Measurements from ENCODE around the gene BANK1. TPM values are rescaled to one million over a fixed set of nuclear protein-coding genes. Genes with fewer than 3 reads are reported as not detected.

The BANK1 gene
- total RNA-seq, 1 experiment from 2014 or later = 3.3 TPM

DNA sequence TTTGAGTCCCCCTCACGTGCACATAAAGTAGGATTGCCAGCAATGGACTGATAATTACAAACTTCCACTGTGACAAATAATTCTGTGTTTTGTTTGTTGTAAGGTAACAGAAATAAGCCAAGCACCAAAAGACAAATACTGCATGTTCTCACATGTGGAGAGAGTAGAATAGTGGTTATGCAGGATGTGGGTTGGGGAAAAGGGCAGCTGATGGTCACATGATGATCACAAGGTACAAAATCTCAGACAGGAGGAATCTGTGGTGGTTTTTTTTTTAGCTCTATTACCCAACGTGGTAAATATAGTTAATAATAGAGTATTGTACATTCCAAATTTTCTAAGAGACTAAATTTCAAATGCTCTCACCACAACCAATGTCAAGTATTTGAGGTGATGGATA lies 182.3 kb downstream of the BANK1 start:
- H3K36me3 ChIP-seq (ENCODE audit: control insufficient read depth, insufficient read depth, low read length) = no peaks in the 10 kb centered on the region
- H3K27me3 ChIP-seq (ENCODE audit: control insufficient read depth, insufficient read depth, low read length) = no peaks in the 10 kb centered on the region
- TF ChIP-seq, protein P1, sequence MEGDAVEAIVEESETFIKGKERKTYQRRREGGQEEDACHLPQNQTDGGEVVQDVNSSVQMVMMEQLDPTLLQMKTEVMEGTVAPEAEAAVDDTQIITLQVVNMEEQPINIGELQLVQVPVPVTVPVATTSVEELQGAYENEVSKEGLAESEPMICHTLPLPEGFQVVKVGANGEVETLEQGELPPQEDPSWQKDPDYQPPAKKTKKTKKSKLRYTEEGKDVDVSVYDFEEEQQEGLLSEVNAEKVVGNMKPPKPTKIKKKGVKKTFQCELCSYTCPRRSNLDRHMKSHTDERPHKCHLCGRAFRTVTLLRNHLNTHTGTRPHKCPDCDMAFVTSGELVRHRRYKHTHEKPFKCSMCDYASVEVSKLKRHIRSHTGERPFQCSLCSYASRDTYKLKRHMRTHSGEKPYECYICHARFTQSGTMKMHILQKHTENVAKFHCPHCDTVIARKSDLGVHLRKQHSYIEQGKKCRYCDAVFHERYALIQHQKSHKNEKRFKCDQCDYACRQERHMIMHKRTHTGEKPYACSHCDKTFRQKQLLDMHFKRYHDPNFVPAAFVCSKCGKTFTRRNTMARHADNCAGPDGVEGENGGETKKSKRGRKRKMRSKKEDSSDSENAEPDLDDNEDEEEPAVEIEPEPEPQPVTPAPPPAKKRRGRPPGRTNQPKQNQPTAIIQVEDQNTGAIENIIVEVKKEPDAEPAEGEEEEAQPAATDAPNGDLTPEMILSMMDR (IDR thresholded peaks at IDR 0.05) = no peak
- TF ChIP-seq, protein P2, sequence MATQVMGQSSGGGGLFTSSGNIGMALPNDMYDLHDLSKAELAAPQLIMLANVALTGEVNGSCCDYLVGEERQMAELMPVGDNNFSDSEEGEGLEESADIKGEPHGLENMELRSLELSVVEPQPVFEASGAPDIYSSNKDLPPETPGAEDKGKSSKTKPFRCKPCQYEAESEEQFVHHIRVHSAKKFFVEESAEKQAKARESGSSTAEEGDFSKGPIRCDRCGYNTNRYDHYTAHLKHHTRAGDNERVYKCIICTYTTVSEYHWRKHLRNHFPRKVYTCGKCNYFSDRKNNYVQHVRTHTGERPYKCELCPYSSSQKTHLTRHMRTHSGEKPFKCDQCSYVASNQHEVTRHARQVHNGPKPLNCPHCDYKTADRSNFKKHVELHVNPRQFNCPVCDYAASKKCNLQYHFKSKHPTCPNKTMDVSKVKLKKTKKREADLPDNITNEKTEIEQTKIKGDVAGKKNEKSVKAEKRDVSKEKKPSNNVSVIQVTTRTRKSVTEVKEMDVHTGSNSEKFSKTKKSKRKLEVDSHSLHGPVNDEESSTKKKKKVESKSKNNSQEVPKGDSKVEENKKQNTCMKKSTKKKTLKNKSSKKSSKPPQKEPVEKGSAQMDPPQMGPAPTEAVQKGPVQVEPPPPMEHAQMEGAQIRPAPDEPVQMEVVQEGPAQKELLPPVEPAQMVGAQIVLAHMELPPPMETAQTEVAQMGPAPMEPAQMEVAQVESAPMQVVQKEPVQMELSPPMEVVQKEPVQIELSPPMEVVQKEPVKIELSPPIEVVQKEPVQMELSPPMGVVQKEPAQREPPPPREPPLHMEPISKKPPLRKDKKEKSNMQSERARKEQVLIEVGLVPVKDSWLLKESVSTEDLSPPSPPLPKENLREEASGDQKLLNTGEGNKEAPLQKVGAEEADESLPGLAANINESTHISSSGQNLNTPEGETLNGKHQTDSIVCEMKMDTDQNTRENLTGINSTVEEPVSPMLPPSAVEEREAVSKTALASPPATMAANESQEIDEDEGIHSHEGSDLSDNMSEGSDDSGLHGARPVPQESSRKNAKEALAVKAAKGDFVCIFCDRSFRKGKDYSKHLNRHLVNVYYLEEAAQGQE (IDR thresholded peaks at IDR 0.05; ENCODE audit: insufficient read depth in 1 of 2, low read depth in 2 of 2, low read length in 1 of 2) = no peak
- TF ChIP-seq SIN3A (IDR thresholded peaks at IDR 0.05; ENCODE audit: borderline replicate concordance, insufficient read depth, low read depth, low read length) = no peak
- in situ Hi-C loops (cut with HindIII; ENCODE audit: low pct_unique_long_range_greater_than_20kb, low sequenced_read_pairs) = no loop called here
- intact Hi-C loops (cut with micrococcal nuclease; ENCODE audit: unreplicated experiment) = no loop called here
- CTCF ChIA-PET = no interaction called here
- POLR2A ChIA-PET = no interaction called here
- H3K4me1 ChIP-seq (ENCODE audit: control insufficient read depth, insufficient read depth, low read length) = no peaks in the 10 kb centered on the region; the same call in 1 of the 2 replicates
- BruUV-seq (replicated peaks) = no TSS peak
- H3K9me3 ChIP-seq (ENCODE audit: control insufficient read depth, insufficient read depth, low read depth, low read length) = no peaks in the 10 kb centered on the region
- DNase-seq (ENCODE audit: low read depth, low spot score) (no peak), ATAC-seq (no peak)
- H3K4me3 ChIP-seq (ENCODE audit: low read depth in 2 of 2, low read length in 2 of 2) = no peak overlapping the region
- no peak overlapping the region for H3K27ac ChIP-seq (ENCODE audit: low read length)

DNA sequence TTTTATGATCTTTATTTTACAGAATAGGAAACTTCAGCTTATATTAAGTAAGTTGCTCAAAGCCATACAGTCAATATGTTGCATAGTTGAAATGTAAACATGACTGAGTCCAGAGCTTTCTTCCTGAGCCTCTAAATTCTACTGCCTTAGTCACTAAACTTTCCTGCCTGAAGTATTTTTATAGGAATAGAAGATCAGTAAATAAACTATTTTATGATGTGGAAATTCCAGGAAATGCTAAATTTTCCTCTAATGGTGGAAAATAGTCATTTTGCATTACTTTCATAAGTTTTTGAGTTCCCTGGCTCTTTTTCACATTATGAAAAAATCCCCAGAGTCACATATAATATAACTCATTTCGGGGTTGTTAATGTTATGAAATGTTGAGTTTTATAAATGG lies 182.8 kb downstream of the BANK1 start:
- Histone ChIP-seq H3K4me3 (ENCODE audit: low read depth in 2 of 2, low read length in 2 of 2) (no peak overlapping the region), H3K27me3 (ENCODE audit: control insufficient read depth, insufficient read depth, low read length) (no peaks in the 10 kb centered on the region), H3K4me1 (ENCODE audit: control insufficient read depth, insufficient read depth, low read length) (no peaks in the 10 kb centered on the region; the same call in 1 of the 2 replicates), H3K27ac (ENCODE audit: low read length) (no peak overlapping the region), H3K36me3 (ENCODE audit: control insufficient read depth, insufficient read depth, low read length) (no peaks in the 10 kb centered on the region), H3K9me3 (ENCODE audit: control insufficient read depth, insufficient read depth, low read depth, low read length) (no peaks in the 10 kb centered on the region)
- intact Hi-C loops (cut with micrococcal nuclease; ENCODE audit: unreplicated experiment) (no loop called here), in situ Hi-C loops (cut with HindIII; ENCODE audit: low pct_unique_long_range_greater_than_20kb, low sequenced_read_pairs) (no loop called here)
- POLR2A ChIA-PET = no interaction called here
- BruUV-seq (replicated peaks) = no TSS peak
- DNase-seq (ENCODE audit: low read depth, low spot score) (no peak), ATAC-seq (no peak)
- CTCF ChIA-PET = no interaction called here
- TF ChIP-seq, protein P2 (IDR thresholded peaks at IDR 0.05; ENCODE audit: insufficient read depth in 1 of 2, low read depth in 2 of 2, low read length in 1 of 2) = no peak
- TF ChIP-seq, protein P1 (IDR thresholded peaks at IDR 0.05) = no peak

Data from Panc1 (cell line).